PC-3 (cell line): Measurements from ENCODE around the gene PPP2R5E. TPM values are rescaled to one million over a fixed set of nuclear protein-coding genes. Genes with fewer than 3 reads are reported as not detected.

Experiments
- ATAC-seq: fragments of 200-7000 bp; cut with Tn5 transposase; 2 replicates; pipeline ENCODE4 v1.9.1; 2020; ENCODE audit warnings: mild to moderate bottlenecking, moderate library complexity
- BruUV-seq: library from RNA; stranded (reverse); fragments of 400-500 nt; replicated peaks from 2 replicates; lab custom pipeline; 2021; lab: Mats Ljungman, UMichigan
- CTCF ChIA-PET: fragments of 300-600 bp; sonication (Branson Sonifier 250); formaldehyde crosslinking; loops from one replicate; lab custom pipeline; 2022; ENCODE audit warnings: antibody characterized with exemption; lab: Charles Lee
- POLR2A ChIA-PET: fragments of 300-600 bp; sonication (Branson Sonifier 250); formaldehyde crosslinking; loops from one replicate; lab custom pipeline; 2022; ENCODE audit warnings: antibody characterized with exemption; ENCODE audit not compliant: unreplicated experiment; lab: Charles Lee
- DNase-seq: peaks from one replicate; pipeline ENCODE4 v3.0.0-alpha.2; 2015
- H2AFZ ChIP-seq: fragments of 300-600 bp; sonication (generic); 2 replicates; pipeline ENCODE4 v1.6.0; 2016; ENCODE audit warnings: antibody characterized with exemption, low read length
- H3F3A ChIP-seq: fragments of 300-600 bp; sonication (generic); one replicate; pipeline ENCODE4 v1.6.0; 2017; ENCODE audit warnings: antibody characterized with exemption, low read length, control low read depth, mild to moderate bottlenecking; ENCODE audit not compliant: unreplicated experiment
- H3K27ac ChIP-seq: fragments of 300-600 bp; sonication (generic); 2 replicates; pipeline ENCODE4 v1.5.1; 2016; ENCODE audit warnings: mild to moderate bottlenecking, low read length
- H3K27me3 ChIP-seq: fragments of 300-600 bp; sonication (generic); 2 replicates; pipeline ENCODE4 v1.6.1; 2016; ENCODE audit warnings: low read length, mixed read lengths
- H3K36me3 ChIP-seq: fragments of 300-600 bp; sonication (generic); 2 replicates; pipeline ENCODE4 v1.6.1; 2016; ENCODE audit warnings: low read depth, mixed run types, low read length, mixed read lengths
- H3K4me1 ChIP-seq: fragments of 300-600 bp; sonication (generic); 2 replicates; pipeline ENCODE4 v1.5.1; 2016; ENCODE audit warnings: low read length; ENCODE audit not compliant: insufficient read depth
- H3K4me2 ChIP-seq: fragments of 300-600 bp; sonication (generic); 2 replicates; pipeline ENCODE4 v1.6.0; 2016; ENCODE audit warnings: low read length
- H3K4me3 ChIP-seq: fragments of 300-600 bp; sonication (generic); 2 replicates; pipeline ENCODE4 v1.5.1; 2016; ENCODE audit warnings: mild to moderate bottlenecking, low read length, mixed read lengths
- H3K79me2 ChIP-seq: fragments of 300-600 bp; sonication (generic); 2 replicates; pipeline ENCODE4 v1.6.1; 2017; ENCODE audit warnings: low read length, mixed read lengths
- H3K9ac ChIP-seq: fragments of 300-600 bp; sonication (generic); 2 replicates; pipeline ENCODE4 v1.6.0; 2016; ENCODE audit warnings: mild to moderate bottlenecking, low read length
- H3K9me2 ChIP-seq: fragments of 300-600 bp; sonication (generic); replicated peaks from 2 replicates; pipeline ENCODE4 v1.6.1; 2016; ENCODE audit warnings: mixed run types, low read length, mixed read lengths
- H3K9me3 ChIP-seq: fragments of 300-600 bp; sonication (generic); 2 replicates; pipeline ENCODE4 v1.6.1; 2016; ENCODE audit warnings: low read length, mixed read lengths
- H4K20me1 ChIP-seq: fragments of 300-600 bp; sonication (generic); 2 replicates; pipeline ENCODE4 v1.6.1; 2016; ENCODE audit warnings: low read length, mixed read lengths
- CTCF ChIP-seq: fragments of 300-600 bp; sonication (generic); conservative IDR thresholded peaks from 2 replicates; pipeline ENCODE4 v1.5.1; 2017; ENCODE audit warnings: antibody characterized with exemption, low read depth, mild to moderate bottlenecking, low read length
- EZH2 ChIP-seq: fragments of 300-600 bp; sonication (generic); IDR thresholded peaks from one replicate; pipeline ENCODE4 v1.6.1; 2017; ENCODE audit warnings: antibody characterized with exemption, mild to moderate bottlenecking, low read length; ENCODE audit not compliant: unreplicated experiment
- EZH2phosphoT487 ChIP-seq: fragments of 300-600 bp; sonication (generic); IDR thresholded peaks from 2 replicates; pipeline ENCODE4 v1.6.1; 2018; ENCODE audit warnings: mild to moderate bottlenecking, antibody characterized with exemption, low read length, borderline replicate concordance
- intact Hi-C: fragments of 100-400 bp; cut with micrococcal nuclease; formaldehyde crosslinking; loops from 2 replicates; pipeline ENCODE4 v1.9.0; 2023
- total RNA-seq: library from RNA; depleted of rRNA; stranded (reverse); fragments of >200 nt; gene quantifications from 2 replicates; pipeline ENCODE4 v1.2.3, GENCODE V29; 2014

Gene PPP2R5E
- total RNA-seq, 1 experiment from 2014 or later = 17.2 TPM

DNA sequence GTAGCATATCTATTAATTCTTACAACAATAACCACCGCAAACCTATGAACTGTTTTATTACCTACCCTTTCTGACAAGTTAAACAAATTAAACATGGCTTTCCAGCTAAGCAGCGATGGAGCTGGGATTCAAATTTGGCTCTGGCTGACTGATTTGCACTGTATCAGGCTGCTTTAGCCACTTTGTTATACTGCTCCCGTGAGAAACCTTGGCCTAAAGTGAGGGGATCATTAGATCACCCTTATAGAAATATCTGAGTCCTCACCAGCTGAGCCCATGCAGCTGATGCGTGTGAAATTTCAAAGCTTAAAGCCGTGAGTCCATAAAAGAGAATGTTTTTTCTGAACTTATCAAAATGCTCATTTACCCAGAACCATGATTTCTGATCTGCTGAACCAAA is 216.3 kb downstream of the PPP2R5E start:
- BruUV-seq = no TSS peak
- Histone ChIP-seq H3K27ac (no peak overlapping the region), H2AFZ (no peak overlapping the region), H3K4me3 (no peak overlapping the region), H3K36me3 (no peaks in the 10 kb centered on the region), H3F3A (no peaks in the 10 kb centered on the region), H3K4me2 (no peak overlapping the region), H4K20me1 (no peaks in the 10 kb centered on the region), H3K9ac (no peak overlapping the region), H3K79me2 (no peaks in the 10 kb centered on the region), H3K9me2 (no peaks in the 10 kb centered on the region), H3K4me1 (no peaks in the 10 kb centered on the region), H3K9me3 (no peaks in the 10 kb centered on the region), H3K27me3 (peaks cover 39% of the 10 kb centered on the region)
- no peak for TF ChIP-seq EZH2phosphoT487
- no peak for TF ChIP-seq EZH2
- no peak for TF ChIP-seq CTCF
- DNase-seq = no peak
- ATAC-seq = no peak
- ChIA-PET CTCF (no interaction called here), POLR2A (no interaction called here)
- intact Hi-C loops = no loop called here

DNA sequence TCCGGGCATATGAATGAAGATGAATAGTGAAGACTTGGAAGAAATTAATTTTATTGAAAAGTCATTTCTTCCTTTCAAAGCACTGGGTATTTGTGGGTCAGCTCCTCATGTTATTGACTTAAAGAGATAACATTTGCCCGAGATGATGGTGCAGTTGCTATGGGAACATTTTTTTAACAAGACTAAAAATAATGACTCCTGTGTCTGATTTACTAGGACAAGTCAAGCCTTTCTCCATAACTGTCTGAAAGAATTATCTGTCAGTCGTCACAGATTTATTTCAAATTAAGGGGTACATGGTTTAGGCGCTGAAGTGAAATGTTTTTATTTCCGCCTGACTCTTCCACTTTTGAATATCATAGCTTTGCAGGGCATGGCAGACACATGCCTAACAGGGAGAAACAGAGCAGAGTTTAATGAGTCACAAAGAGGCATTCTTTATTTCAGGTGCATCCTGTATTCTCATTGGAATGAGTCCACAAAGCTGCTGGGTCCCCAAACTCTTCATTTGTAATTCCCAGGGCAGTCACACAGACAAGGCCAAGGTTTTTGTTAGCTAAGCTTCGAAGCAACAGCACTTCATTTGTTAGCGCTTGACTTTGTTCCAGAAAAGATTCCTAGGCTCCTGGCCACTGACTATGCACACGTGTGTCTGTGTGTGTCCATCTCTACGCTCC is 220.1 kb downstream of the PPP2R5E start:
- Histone ChIP-seq H3K27me3 (peaks cover 58% of the 10 kb centered on the region), H3K9ac (no peak overlapping the region), H3K9me3 (no peaks in the 10 kb centered on the region), H3K79me2 (no peaks in the 10 kb centered on the region), H3K27ac (no peak overlapping the region), H4K20me1 (no peaks in the 10 kb centered on the region), H3K4me3 (no peak overlapping the region), H2AFZ (no peak overlapping the region), H3F3A (no peaks in the 10 kb centered on the region), H3K4me1 (no peaks in the 10 kb centered on the region), H3K9me2 (no peaks in the 10 kb centered on the region), H3K4me2 (no peak overlapping the region), H3K36me3 (no peaks in the 10 kb centered on the region)
- TF ChIP-seq EZH2phosphoT487 (no peak), CTCF (no peak), EZH2 (no peak)
- intact Hi-C loops = no loop called here
- no peak for DNase-seq
- no peak for ATAC-seq
- ChIA-PET CTCF (no interaction called here), POLR2A (no interaction called here)
- no TSS peak for BruUV-seq

DNA sequence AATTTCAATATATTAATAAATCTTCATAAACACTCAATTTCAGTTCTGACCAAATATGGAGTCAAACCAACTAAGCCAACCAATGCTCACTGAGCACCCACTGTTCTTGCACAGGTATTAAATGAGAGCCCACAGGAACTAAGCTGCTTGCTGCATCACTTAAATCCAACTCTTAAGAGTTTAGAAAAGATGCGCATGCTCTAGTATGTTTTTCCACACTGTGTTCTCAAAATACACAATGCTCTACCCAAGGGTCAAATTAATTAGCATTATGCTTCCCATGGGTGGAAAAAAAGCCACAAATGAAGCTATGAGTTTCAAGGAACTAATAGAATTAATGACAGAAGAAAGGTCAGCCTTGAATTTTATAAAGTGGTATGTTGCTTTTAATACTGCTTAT is 220.7 kb downstream of the PPP2R5E start:
- no TSS peak for BruUV-seq
- ChIA-PET CTCF (no interaction called here), POLR2A (no interaction called here)

More for the DNA sequence above, 220.7 kb downstream of the PPP2R5E start:
- no peak overlapping the region for H2AFZ ChIP-seq
- no peaks in the 10 kb centered on the region for H3K79me2 ChIP-seq
- no peaks in the 10 kb centered on the region for H3K36me3 ChIP-seq
- H3K4me1 ChIP-seq = no peaks in the 10 kb centered on the region
- no peak for ATAC-seq
- TF ChIP-seq EZH2 (no peak), CTCF (no peak), EZH2phosphoT487 (no peak)
- no peaks in the 10 kb centered on the region for H3K9me2 ChIP-seq
- no peak overlapping the region for H3K4me3 ChIP-seq
- DNase-seq = no peak
- H3K27me3 ChIP-seq = peaks cover 57% of the 10 kb centered on the region
- H3K4me2 ChIP-seq = no peak overlapping the region
- no peak overlapping the region for H3K27ac ChIP-seq
- H3F3A ChIP-seq = no peaks in the 10 kb centered on the region
- H4K20me1 ChIP-seq = no peaks in the 10 kb centered on the region
- intact Hi-C loops = no loop called here
- H3K9ac ChIP-seq = no peak overlapping the region
- no peaks in the 10 kb centered on the region for H3K9me3 ChIP-seq
